GM21515 (cell line): Measurements from ENCODE around the gene MUC2.
"Not testable (repeated sequence)": the region's sequence is repeated elsewhere in the genome, so short reads cannot be mapped to it uniquely, and the experiment has no call there.

Experiments
- ATAC-seq: cut with Tn5 transposase; IDR thresholded peaks from one replicate; pipeline ENCODE4 v1.9.1; 2021; ENCODE audit not compliant: unreplicated experiment

The MUC2 gene

GRCh38 chr11:1102996-1103395 lies 28.3 kb downstream of the MUC2 start:
- no peak for ATAC-seq

DNA sequence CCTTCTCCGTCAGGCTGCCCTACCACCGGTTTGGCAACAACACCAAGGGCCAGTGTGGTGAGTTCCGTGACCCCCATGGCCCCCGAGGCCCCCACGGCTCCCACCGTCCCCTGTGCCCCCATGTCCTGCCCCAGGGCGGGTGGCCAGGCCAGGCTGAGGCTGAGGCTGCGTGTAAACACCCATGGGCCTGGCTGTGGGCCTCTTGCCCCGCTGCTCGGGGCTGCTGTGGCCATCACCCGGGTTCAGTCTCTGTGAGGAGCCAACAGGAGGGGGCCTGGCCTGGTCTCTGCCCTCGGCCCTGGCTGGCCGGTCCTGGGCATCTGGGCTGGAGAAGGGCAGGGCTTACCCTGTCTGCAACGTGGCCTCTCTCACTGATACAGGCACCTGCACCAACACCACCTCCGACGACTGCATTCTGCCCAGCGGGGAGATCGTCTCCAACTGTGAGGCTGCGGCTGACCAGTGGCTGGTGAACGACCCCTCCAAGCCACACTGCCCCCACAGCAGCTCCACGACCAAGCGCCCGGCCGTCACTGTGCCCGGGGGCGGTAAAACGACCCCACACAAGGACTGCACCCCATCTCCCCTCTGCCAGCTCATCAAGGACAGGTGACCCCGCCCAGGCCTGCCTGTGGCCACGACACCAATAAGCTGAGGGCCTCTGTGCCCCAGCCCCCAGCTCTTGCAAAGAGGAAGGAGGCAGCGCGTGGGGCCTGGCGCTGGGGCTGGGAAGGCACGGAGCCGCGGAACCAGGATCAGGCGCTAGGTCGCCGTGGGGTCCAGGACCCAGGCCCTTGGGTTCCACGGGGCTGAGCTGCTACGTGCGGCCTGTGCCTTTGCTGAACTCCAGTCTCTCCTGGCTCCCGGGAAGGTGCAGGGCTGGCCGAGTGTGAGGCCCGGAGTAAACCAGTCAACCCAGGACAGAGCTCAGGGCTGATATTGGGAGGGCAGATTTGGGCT lies 29.0 kb downstream of the MUC2 start:
- ATAC-seq, result no peak

- no peak for ATAC-seq
These were observed 29.9 kb downstream of the MUC2 start for GRCh38 chr11:1104411-1105182.

- no peak for ATAC-seq
These were observed 30.5 kb downstream of the MUC2 start for GRCh38 chr11:1105183-1105565.

- ATAC-seq, result no peak
These were observed 31.7 kb downstream of the MUC2 start for GRCh38 chr11:1106387-1106786.

- no peak for ATAC-seq
These were observed 32.9 kb downstream of the MUC2 start for GRCh38 chr11:1107316-1108245.

DNA sequence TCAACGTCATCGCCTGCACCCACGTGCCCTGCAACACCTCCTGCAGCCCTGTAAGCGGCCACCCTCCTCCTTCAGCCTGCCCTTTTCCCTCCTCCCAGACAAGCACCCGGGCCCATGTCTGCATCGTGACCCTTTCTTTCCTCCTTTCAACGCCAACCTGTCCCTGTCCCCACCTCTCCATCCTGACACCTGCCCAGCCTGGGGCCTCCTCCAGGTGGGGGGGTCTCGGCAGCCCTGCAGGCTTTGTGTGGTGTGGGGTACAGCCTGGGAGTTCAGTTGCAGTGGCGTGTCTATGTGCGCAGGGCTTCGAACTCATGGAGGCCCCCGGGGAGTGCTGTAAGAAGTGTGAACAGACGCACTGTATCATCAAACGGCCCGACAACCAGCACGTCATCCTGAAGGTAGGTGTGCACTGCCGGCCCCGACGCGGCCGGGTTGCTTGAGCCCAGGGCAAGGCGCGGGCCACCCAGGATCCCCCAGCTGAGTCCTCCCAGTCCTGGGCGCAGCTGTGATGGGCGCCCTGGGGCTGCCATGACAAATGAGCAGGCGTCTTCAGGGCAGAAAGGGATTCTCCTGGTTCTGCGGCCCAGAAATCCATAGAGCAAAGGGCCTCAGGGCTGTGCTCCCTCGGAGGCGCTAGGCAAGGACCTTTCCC lies 33.7 kb downstream of the MUC2 start:
- no peak for ATAC-seq

GRCh38 chr11:1109101-1109917 lies 34.6 kb downstream of the MUC2 start:
- no peak for ATAC-seq

- ATAC-seq, result no peak
These were observed 35.4 kb downstream of the MUC2 start for GRCh38 chr11:1109918-1110705.

- ATAC-seq, result no peak
These were observed 37.0 kb downstream of the MUC2 start for GRCh38 chr11:1111545-1112212.

GRCh38 chr11:1112351-1113191 lies 37.9 kb downstream of the MUC2 start:
- ATAC-seq, result no peak

- ATAC-seq, result no peak
These were observed 38.9 kb downstream of the MUC2 start for GRCh38 chr11:1113405-1114201.

DNA sequence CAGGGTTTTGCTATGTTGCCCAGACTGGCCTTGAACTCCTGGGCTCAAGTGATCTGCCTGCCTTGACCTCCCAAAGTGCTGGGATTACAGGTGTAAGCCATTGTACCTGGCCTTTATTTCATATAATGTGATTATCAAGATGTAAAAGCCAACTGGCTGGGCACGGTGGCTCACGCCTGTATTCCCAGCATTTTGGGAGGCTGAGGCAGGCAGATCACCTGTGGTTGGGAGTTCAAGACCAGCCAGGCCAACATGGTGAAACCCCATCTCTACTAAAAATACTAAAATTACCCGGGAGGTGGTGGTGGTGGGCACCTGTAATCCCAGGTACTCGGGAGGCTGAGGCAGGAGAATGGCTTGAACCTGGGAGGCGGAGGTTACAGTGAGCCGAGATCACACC lies 40.6 kb downstream of the MUC2 start:
- not testable (repeated sequence) for ATAC-seq

DNA sequence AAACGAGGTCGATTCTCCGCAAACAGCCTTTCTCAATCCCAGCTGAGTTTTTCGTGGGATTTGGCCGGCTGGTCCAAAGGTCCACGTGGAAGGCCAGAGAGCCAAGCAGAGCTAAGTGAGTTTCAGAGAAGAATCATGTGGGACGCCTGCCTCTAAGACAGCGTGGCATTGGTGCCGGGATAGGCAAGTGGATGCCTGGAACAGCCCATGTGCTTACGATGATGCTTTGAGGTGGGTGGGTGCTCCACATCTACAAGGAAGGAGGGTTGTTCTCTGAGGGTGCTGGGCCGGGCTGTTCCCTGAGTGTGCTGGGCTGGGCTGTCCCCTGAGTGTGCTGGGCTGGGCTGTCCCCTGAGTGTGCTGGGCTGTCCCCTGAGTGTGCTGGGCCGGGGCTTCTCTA lies 41.4 kb downstream of the MUC2 start:
- ATAC-seq, result no peak

GRCh38 chr11:1116666-1117390 lies 42.2 kb downstream of the MUC2 start:
- no peak for ATAC-seq

GRCh38 chr11:1117992-1118391 lies 43.3 kb downstream of the MUC2 start:
- no peak for ATAC-seq
